Cerebellar nuclear complex (tissue), 1 donor: Measurements from ENCODE around the gene ZCCHC8.
"Not testable (repeated sequence)": the region's sequence is repeated elsewhere in the genome, so short reads cannot be mapped to it uniquely, and the experiment has no call there.

Experiments used
- DNase-seq, 2 experiments: peaks; one replicate each; lab custom pipeline; 2025; lab: John Stamatoyannopoulos, UW

Gene ZCCHC8

GRCh38 chr12:122500685-122501488 is at the start of gene ZCCHC8:
Gene ZCCHC8 (minus strand): TSS chr12:122500932. CDS start chr12:122500840, 92 bp downstream.
- peak; percentile 70 to 91 for DNase-seq

DNA sequence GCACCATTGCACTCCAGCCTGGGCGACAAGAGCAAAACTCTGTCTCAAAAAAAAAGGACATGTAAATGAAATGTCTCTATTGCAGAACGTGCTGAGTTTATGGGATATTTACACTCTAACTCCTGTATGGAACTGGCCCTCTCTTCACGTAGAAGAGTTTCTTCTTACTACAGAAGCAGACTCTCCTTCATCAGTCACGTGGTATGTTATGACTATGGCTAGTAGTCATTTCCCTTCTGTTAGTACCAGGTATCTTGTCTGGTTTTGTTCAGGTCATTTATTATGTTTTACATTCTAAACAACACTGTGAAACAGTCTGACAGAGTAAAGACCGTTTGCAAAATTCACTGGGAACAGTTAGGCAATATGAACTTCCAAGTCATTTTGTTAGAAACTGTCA is 46.6 kb upstream of the ZCCHC8 start:
- no peak for DNase-seq

DNA sequence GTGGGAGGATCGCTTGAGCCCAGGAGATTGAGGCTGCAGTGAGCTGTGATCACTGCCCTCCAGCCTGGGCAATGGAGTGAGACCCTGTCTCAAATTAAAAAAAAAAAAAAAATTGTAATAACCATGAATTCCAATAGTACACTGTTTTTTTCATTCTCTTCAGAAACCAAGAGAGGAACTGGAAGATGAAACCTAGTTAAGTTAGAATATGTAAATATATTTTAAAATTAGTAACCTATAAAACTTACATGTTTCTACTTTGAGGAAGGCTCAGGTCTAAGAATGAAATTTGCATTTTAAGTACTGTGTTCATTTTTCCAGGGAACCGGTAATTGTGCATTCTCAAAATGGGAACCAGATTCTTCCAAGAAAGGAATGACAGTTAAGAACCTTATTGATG is 45.1 kb upstream of the ZCCHC8 start:
- no peak for DNase-seq

GRCh38 chr12:122544537-122544936 is 43.8 kb upstream of the ZCCHC8 start:
- DNase-seq = no peak

GRCh38 chr12:122538496-122538895 is 37.8 kb upstream of the ZCCHC8 start:
- no peak for DNase-seq

GRCh38 chr12:122537021-122537420 is 36.3 kb upstream of the ZCCHC8 start:
- no peak for DNase-seq

GRCh38 chr12:122533856-122534255 is 33.1 kb upstream of the ZCCHC8 start:
- no peak for DNase-seq

DNA sequence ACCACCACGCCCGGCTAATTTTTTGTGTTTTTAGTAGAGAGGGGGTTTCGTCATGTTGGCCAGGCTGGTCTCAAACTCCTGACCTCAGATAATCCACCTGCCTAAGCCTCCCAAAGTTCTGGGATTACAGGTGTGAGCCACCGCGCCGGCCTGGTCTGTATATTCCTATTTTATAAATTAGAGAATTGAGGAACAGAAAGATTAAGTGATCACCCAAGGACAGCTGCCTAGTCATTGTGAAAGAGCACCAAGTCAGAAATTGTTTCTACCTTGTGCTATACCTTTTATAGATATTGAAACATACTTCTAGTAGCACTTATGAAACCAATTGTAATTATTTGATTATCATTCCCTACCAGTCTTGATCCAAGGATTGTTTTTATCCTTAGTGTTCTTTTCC is 28.3 kb upstream of the ZCCHC8 start:
- no peak for DNase-seq

- no peak for DNase-seq
These were observed 27.9 kb upstream of the ZCCHC8 start for GRCh38 chr12:122528582-122528981.

DNA sequence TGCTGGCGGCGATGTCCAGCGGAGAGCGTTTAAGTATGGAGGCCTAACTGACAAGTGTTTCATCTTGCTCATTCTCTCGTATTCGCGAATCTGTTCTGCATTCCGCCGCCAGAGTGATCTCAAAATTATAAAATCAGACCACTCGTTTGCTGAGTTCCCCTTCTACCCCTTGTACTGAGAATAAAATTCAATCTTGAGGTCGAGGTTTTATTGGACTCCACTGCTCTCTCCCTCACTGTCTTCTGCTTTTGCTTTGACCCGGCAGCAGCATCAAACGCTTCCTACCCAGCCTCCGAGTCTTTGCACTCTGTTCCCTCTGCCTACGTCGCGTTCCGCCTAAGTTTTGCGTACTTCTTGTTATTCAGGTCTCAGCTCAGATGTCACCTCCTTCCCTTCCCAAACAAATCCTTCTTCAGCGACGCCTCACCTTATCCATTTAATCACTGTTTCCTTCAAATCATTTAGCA is 26.8 kb upstream of the ZCCHC8 start:
- DNase-seq = no peak

GRCh38 chr12:122526683-122527477 is 26.1 kb upstream of the ZCCHC8 start, which contains the start of the genes KNTC1 and RSRC2:
Gene KNTC1 (plus strand): TSS chr12:122527249. CDS start chr12:122530064, 2,815 bp downstream.
Gene RSRC2 (minus strand): TSS chr12:122526936. CDS start chr12:122526853, 83 bp downstream.
- DNase-seq = peak; percentile 93 to 97

GRCh38 chr12:122523846-122524718 is 23.4 kb upstream of the ZCCHC8 start:
- DNase-seq = no peak

- DNase-seq = no peak
These were observed 22.5 kb upstream of the ZCCHC8 start for GRCh38 chr12:122523280-122523679.

DNA sequence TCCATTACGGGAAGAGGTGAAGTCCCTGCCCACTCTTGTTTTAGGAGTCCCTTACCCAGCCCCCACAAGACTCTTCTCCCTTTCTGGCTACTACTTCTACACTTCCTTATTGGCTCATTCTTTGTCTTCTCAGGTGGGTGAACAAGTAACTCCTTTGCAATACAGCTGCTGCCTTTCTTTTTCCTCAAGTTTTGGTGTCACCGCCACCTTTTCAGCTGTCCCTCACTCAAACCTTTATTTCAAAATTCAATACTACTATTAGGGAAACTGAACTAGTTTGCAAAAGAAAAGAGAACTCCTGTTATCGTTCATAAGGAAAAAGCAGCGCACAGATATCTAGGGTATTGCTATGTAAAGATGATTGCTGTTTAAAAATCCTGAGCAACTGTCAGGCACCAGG is 19.9 kb upstream of the ZCCHC8 start:
- no peak for DNase-seq

DNA sequence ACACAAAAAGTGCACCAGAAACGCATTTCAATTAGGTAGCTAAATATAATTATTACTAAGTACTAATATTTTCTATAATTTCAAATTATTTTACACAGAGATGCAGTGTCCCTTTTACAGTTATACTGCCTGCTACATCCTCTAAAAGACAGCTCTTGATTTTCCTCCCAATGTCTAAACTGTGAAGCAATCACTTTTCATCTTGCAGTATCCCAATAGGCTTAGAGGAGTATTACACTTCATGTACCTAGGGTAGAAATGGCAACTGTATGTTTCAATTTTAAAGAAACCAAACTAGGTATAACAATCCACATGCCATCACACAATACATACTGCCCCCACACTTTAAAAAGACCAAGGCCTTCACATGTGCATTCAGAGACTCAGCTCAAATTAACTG is 18.7 kb upstream of the ZCCHC8 start:
- DNase-seq = no peak

DNA sequence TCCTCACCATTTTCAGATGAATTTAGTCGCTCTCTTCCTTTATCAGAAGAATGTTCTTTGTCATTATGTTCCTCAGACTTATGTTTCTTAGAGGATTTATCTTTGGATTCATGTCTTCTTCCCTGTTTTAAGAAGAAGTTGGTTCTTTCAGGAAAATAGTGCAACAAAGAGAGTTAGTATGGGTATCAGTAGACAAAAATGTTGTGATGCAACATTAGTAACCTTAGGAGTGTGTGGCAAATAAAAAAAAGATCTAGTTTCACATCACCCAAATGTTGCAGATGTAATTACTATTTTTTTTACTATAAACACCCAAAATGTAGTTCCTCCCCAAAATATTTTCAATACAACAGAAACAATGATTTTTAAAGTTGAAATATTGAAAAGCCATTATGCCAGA is 18.2 kb upstream of the ZCCHC8 start:
- DNase-seq = no peak

- DNase-seq = no peak
These were observed 17.1 kb upstream of the ZCCHC8 start for GRCh38 chr12:122517877-122518276.

- no peak for DNase-seq
These were observed 16.0 kb upstream of the ZCCHC8 start for GRCh38 chr12:122516544-122517361.

DNA sequence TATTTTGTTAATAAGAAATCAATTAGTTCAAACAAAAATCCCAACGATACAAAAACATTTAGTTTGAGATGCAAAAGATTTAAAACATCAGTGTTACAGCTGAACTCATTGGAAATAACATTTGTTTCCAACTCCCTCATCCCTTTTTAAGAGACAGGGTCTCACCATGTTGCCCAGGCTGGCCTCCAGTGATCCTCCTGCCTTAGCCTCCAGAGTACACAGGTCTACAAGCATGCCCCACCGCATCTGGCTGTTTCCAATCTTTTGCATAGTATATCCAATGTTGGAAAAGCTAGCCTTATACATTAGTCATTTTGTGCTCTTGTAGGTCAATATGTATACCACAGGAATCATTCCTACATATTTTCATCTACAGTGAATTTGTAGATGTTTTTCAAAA is 14.5 kb upstream of the ZCCHC8 start:
- DNase-seq = no peak

GRCh38 chr12:122513660-122514059 is 12.9 kb upstream of the ZCCHC8 start:
- no peak for DNase-seq

DNA sequence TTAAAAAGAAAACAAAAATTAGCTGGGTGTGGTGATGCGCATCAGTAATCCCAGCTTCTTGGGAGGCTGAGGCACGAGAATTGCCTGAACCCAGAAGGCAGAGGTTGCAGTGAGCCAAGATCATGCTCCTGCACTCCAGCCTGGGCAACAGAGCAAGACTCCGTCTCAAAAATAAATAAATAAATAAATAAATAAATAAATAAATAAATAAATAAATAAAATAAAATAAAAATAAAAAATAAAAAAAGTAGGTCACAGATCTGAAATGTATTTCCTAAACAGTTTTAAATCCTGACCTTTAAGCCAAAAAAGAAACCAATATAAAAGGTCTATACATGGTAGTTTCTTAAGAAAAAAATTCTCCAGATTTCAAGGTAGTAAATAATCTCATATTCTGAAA is 12.3 kb upstream of the ZCCHC8 start:
- DNase-seq = not testable (repeated sequence)
